ENCODE results near the gene POMC. TPM values are rescaled to one million over a fixed set of nuclear protein-coding genes. Genes with fewer than 3 reads are reported as not detected.
A peak's percentile ranks its signal among the peaks of the same experiment; 100 is the strongest.

Gene POMC
- total and polyA plus RNA-seq, 2 of the 13 experiments (the other 11 are each of a cell fraction or from before 2014, with no cell fraction given): not detected

DNA sequence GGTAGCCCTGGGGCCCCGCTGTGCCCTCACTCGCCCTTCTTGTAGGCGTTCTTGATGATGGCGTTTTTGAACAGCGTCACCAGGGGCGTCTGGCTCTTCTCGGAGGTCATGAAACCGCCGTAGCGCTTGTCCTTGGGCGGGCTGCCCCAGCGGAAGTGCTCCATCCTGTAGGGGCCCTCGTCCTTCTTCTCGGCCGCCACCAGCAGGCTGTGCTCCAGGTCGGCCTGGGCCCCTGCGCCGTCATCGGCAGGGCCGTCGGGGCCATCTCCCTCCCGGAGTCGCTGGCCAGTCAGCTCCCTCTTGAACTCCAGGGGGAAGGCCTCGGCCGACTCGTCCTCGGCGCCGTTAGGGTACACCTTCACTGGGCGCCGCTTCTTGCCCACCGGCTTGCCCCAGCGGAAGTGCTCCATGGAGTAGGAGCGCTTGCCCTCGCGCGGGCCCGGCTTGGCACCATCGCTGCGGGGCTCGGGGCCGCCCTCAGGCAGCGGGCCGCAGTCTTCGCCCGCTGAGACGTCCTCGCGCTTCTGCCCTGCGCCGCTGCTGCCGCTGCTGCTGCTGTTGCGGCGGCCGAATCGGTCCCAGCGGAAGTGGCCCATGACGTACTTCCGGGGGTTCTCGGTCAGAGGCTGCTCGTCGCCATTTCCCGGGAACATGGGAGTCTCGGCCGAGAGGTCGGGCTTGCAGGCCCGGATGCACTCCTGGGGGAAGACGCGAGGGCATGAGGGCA is 7.2 kb downstream of the POMC start:
- H3K27ac ChIP-seq (ENCODE audit: extremely low read length, insufficient read depth, low read length): no peak overlapping the region
- no peaks in the 10 kb centered on the region for H4K20me1 ChIP-seq (ENCODE audit: insufficient read depth, low read length)
- BruUV-seq (replicated peaks): no TSS peak
- ChIA-PET POLR2A (no interaction called here), CTCF (ENCODE audit: low intra/inter-chr PET ratio, low total read pairs) (no interaction called here)
- in situ Hi-C loops (cut with HindIII; ENCODE audit: extremely low pct_ligation_motif_present, low pct_unique_long_range_greater_than_20kb): no loop called here
- 80% methylated on average over 61 of the region's 69 CpGs for WGBS (ENCODE audit: low lambda C conversion rate)
- H3K27me3 ChIP-seq (ENCODE audit: control insufficient read depth in 1 of 2, insufficient read depth in 2 of 2, low read length in 2 of 2): peaks cover 6 to 33% of the 10 kb centered on the region in 2 experiments; a peak in 3 of 5 replicates
- H3K9ac ChIP-seq (ENCODE audit: insufficient read depth, low read depth, low read length): no peak overlapping the region
- H3K4me2 ChIP-seq (ENCODE audit: low read depth, low read length): no peak overlapping the region
- FAIRE-seq: no peak
- H2AFZ ChIP-seq (ENCODE audit: low read length): no peak overlapping the region
- H3K9me3 ChIP-seq (ENCODE audit: low read length): no peaks in the 10 kb centered on the region
- no peaks in the 10 kb centered on the region for H3K79me2 ChIP-seq (ENCODE audit: insufficient read depth, low read length)
- intact Hi-C loops (cut with micrococcal nuclease; ENCODE audit: unreplicated experiment): no loop called here
- no peaks in the 10 kb centered on the region for H3K36me3 ChIP-seq (replicated peaks in 1 of 2; ENCODE audit: control insufficient read depth in 1 of 2, insufficient read depth in 2 of 2, low read length in 2 of 2)
- no peak overlapping the region for H3K4me3 ChIP-seq (replicated peaks in 1 of 3; ENCODE audit: insufficient read depth in 1 of 3, low read depth in 2 of 3, low read length in 3 of 3)
- no peaks in the 10 kb centered on the region for H3K4me1 ChIP-seq (ENCODE audit: insufficient read depth, low read length)
- DNase-seq (ENCODE audit: low spot score): no peak
- TF ChIP-seq AHR (CRISPR knock-in tag; IDR thresholded peaks at IDR 0.05) (no peak), HNF4A (CRISPR knock-in tag; IDR thresholded peaks at IDR 0.05) (no peak), MBNL3 (CRISPR knock-in tag; conservative IDR thresholded peaks at IDR 0.05) (no peak), ZNF768 (CRISPR knock-in tag; IDR thresholded peaks at IDR 0.05) (no peak), DNMT1 (CRISPR knock-in tag; IDR thresholded peaks at IDR 0.05) (0 out of 2 replicates have a peak, but pooled peaks have one; percentile 61), ZNF549 (CRISPR knock-in tag; IDR thresholded peaks at IDR 0.05) (no peak), XBP1 (CRISPR knock-in tag; IDR thresholded peaks at IDR 0.05) (no peak), PTBP1 (IDR thresholded peaks at IDR 0.05; ENCODE audit: low read depth, low read length, poor library complexity, severe bottlenecking) (no peak), HDAC2 (CRISPR knock-in tag; IDR thresholded peaks at IDR 0.05) (no peak), ZNF577 (CRISPR knock-in tag; IDR thresholded peaks at IDR 0.05; ENCODE audit: borderline replicate concordance, low read depth) (no peak), ZNF251 (CRISPR knock-in tag; IDR thresholded peaks at IDR 0.05) (no peak), HNRNPUL1 (IDR thresholded peaks at IDR 0.05; ENCODE audit: low read depth, low read length) (no peak)
- TF ChIP-seq, protein P1, sequence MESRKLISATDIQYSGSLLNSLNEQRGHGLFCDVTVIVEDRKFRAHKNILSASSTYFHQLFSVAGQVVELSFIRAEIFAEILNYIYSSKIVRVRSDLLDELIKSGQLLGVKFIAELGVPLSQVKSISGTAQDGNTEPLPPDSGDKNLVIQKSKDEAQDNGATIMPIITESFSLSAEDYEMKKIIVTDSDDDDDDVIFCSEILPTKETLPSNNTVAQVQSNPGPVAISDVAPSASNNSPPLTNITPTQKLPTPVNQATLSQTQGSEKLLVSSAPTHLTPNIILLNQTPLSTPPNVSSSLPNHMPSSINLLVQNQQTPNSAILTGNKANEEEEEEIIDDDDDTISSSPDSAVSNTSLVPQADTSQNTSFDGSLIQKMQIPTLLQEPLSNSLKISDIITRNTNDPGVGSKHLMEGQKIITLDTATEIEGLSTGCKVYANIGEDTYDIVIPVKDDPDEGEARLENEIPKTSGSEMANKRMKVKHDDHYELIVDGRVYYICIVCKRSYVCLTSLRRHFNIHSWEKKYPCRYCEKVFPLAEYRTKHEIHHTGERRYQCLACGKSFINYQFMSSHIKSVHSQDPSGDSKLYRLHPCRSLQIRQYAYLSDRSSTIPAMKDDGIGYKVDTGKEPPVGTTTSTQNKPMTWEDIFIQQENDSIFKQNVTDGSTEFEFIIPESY (CRISPR knock-in tag; IDR thresholded peaks at IDR 0.05): peak; percentile 63; the same call in 1 of the 2 replicates
- TF ChIP-seq, protein P2, sequence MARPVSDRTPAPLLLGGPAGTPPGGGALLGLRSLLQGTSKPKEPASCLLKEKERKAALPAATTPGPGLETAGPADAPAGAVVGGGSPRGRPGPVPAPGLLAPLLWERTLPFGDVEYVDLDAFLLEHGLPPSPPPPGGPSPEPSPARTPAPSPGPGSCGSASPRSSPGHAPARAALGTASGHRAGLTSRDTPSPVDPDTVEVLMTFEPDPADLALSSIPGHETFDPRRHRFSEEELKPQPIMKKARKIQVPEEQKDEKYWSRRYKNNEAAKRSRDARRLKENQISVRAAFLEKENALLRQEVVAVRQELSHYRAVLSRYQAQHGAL (CRISPR knock-in tag; IDR thresholded peaks at IDR 0.05; ENCODE audit: not compliant biosample characterization): no peak
- TF ChIP-seq, protein P3, sequence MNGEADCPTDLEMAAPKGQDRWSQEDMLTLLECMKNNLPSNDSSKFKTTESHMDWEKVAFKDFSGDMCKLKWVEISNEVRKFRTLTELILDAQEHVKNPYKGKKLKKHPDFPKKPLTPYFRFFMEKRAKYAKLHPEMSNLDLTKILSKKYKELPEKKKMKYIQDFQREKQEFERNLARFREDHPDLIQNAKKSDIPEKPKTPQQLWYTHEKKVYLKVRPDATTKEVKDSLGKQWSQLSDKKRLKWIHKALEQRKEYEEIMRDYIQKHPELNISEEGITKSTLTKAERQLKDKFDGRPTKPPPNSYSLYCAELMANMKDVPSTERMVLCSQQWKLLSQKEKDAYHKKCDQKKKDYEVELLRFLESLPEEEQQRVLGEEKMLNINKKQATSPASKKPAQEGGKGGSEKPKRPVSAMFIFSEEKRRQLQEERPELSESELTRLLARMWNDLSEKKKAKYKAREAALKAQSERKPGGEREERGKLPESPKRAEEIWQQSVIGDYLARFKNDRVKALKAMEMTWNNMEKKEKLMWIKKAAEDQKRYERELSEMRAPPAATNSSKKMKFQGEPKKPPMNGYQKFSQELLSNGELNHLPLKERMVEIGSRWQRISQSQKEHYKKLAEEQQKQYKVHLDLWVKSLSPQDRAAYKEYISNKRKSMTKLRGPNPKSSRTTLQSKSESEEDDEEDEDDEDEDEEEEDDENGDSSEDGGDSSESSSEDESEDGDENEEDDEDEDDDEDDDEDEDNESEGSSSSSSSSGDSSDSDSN (CRISPR knock-in tag; IDR thresholded peaks at IDR 0.05): no peak
- ATAC-seq: no peak

Data from HepG2 (cell line).